IPS DF 19.7 (cell line): ENCODE results near the gene UBE2J2.
"Not testable (repeated sequence)": the region's sequence is repeated elsewhere in the genome, so short reads cannot be mapped to it uniquely, and the experiment has no call there.

Source experiments
- DNase-seq: peaks from one replicate; pipeline ENCODE4 v3.0.0-alpha.2; 2013; ENCODE audit warnings: low read depth, low spot score

Gene UBE2J2

DNA sequence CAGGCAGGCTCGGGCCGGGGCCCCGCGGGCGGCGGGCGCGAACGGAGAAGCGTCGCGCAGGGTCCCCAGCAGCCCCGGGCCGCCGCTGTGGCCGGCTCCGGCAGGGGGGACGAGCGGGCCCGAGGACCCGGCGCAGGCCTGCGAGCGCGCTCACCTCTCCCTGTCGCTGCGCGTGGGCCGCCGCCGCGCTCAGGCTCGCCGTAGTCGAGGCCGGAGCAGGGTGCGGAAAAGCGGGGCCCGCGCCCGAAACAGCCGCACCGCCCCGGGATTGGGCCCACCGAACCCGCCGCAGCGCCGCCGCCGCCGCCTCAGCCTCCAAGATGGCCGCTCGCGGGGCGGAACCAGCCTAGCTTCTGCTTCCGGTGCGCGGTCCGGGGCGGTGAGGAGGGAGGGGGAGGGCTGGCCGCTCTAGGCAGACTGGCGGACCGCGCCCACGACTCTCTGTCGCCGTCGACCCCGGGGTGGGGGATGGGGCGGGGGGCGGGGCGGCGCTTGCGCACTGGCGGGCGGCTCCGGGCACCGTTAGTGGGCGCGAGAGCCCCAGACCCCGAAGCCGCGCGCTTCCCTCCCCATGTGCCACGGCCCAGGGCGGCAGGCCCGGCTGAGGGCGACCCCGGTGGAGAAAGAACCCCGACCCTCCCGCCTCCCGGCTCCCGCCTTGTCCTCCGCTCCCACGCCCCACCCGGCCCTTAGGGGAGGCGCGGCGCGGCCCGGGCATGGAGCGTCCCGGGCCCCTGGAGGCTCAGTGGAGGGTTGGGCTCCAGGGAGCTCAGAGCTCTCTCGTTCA lies at the start of gene UBE2J2:
TSS of gene UBE2J2 (minus strand) at position 343 of the 787 bp plus-strand sequence. CDS start 5,862 bp downstream, outside the sequence.
- peak; percentile 47 for DNase-seq

DNA sequence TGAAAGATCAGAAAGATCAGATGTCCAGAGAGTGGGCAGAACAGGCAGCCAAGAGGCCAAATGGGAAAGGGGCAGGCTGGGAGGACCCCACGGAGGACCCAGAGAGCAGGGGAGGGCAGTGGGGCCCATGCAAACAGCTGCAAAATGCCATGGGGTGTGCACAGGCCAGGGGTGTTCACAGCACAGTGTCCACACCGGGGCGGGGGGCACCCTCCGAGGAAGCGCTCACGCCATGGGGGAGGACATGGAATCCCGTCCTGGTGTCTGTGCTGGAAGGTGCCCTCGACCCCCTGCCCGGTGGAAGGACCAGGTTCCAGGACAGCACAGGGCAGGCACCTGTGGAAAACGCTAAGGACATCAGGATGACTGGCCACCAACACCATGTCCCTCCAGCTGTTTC lies 49.3 kb upstream of the UBE2J2 start:
- no peak for DNase-seq

DNA sequence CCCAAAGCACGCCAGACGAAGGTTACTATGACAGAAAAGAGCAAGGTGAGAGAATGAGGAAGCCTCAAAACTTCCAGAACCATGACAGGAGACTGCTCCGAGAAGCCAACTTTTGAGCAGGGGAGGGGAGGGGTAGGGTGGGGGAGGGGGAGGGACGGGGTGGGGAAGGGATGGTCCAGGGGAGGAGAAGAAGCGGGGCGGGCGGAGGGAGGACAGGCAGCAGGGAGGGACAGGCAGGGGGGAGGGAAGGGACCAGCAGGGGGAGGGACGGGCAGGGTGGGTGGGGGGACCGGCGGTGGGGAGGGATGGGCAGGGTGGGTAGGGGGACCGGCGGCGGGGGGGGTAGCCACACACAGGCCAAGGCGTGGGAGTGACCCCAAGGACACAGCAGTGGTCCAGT lies 48.8 kb upstream of the UBE2J2 start:
- no peak for DNase-seq

DNA sequence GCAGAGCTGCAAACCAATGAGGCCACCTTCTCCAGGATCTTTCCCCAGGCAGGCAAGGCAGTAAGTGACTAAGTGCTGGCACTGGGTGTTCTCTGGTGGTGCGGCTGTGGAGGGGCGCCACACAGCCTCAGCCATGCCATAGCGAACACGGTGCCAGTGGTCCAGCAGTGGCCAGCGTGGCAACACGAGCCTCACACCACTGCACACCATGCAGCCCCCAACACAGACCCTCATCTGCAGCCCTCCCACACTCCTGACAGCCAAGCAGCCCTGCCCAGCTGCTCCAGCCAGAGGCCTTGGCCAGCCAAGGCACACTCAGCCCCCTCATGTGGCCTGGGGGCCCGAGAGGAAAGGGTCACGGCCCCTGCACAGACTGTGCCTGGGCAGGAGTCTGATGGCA lies 47.8 kb upstream of the UBE2J2 start:
- DNase-seq: no peak

DNA sequence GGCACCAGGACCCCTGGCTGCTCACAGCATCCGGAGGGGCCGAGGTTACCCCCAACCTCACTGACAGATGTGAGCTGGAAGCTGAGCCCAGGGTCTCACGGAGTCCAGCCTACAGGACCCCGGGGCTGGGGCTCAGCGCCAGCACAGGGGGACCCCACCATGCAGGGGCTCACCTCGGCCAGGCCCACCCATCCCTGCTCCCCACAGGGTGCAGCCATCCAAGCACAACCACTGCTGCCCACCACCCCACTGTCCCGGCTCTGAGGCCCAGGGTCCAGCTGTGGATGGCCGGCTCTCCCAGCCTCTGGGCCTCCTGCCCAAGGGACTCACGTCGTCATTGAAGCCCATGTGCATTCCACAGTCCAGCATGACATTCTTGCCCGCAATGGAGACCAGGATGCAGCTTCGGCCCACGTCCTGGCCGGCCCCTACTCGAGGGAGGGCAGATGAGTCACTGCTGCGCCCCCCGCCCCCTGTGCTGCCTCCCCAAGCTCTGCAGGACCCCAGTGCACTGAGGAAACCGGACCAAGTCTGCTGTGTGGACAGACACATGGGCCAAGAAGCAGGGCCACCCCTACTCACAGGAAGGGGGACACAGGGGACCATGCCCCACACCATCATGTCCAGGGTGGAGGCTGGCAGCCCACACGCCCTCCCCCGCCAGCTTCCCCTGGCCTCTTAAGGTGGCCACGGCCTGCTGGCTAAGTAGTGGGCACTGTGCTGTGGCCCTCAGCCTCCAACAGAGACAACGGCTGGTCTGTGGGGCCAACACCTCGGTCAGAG lies 47.2 kb upstream of the UBE2J2 start:
- DNase-seq: no peak

DNA sequence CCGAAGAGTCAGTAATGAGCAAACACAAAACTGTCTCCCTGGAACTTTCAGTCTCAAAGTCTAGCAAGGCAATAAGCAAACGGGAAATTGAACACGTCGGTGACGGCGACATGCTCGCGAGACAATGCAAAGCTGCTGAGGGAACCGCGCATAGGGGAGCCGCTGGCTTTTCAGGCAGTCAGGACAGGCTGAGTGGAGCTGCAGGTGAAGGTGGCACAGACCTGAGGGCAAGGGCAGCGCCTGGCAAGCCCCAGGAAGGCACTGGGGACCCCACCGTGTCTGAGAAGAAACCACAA lies 45.9 kb upstream of the UBE2J2 start:
- DNase-seq: no peak

DNA sequence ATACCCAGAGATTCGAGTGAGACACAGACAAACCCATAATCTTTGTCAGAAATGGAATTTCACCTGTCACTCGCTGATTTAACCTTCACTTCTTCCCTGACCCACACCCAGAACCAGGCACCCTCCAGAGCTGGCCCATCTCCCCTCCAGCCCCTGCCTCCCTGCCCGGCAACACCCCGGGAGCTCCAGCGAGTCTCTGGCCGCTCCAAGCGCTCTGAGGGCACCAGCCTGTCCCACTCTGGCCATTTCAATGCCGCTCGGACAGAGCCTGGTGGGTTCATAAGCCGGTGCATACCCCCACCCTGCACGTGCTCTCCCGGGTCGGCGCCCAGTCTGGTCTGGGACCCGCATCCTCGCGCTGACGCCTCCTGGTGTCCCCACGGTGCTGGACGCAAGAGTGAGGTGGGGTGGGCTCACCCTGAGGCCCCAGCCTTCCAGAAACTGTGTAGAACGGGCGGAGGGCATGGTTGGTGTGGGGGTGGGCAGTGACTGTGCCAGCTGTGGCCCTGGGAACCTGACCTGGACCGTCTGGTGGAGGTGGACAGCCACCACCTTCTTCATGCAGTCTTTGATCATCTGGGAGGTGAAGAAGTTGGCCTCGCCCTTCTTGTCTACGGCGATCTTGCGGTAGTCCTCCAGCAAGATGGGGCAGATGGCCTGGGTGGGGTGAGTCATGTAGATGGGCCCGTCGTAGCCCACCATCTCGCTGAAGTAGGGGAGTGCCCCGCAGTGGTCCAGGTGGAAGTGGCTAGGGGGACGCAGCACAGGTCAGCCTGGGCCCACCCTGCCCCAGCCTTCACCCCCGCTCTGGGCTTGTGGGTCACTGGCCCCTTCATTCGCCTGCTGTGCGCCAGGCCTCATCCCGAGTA lies 45.4 kb upstream of the UBE2J2 start:
- DNase-seq: no peak

DNA sequence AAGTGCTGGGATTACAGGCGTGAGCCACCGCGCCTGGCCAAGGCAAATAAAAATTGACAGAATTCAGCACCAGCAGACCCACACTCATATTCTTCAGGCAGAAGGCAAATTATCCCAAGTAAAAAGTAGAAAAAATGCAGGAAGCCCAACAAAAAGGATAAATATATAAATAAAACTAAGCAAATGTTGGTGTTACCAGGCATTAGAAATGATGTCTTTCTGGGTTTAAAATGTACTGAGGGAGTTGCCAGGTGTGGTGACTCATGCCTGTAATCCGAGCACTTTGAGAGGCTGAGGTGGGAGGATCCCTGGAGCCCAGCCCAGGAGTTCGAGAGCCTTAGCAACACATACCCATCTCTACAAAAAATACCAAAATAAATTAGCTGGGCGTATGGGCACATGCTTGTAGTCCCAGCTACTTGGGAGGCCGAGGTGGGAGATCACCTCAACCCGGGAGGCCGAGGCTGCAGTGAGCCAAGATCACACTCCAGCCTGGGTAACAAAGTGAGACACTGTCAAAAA lies 44.5 kb upstream of the UBE2J2 start:
- DNase-seq: no peak

DNA sequence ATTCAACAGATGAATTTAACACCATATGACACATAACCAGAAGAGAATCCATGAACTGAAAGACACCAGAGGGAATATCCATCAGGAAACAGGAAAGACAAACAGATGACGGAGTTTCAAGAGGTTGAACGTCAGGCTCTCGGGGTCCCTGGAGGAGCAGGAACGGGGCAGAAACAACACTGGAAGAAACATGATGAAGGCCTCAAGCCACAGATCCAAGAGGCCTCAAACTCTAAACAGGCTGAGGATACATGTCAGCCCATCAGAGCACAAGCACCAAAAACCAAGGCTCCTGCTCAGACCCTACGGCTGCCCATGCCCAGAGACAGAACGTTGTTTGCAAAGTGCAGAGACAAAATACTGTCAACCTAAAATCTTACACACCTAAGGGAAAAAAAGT lies 43.8 kb upstream of the UBE2J2 start:
- no peak for DNase-seq

DNA sequence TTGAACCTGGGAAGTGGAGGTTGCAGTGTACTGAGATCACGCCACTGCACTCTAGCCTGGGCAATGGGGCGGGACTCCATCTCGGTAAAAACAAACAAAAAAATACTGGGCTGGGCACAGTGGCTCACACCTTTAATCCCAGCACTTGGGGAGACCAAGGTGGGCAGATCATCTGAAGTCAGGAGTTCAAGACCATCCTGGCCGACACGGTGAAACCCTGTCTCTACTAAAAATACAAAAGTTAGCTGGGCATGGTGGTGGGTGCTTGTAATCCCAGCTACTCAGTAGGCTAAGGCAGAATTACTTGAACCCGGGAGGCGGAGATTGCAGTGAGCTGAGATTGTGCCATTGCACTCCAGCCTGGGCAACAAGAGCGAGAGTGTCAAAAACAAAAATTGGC lies 42.5 kb upstream of the UBE2J2 start:
- not testable (repeated sequence) for DNase-seq

DNA sequence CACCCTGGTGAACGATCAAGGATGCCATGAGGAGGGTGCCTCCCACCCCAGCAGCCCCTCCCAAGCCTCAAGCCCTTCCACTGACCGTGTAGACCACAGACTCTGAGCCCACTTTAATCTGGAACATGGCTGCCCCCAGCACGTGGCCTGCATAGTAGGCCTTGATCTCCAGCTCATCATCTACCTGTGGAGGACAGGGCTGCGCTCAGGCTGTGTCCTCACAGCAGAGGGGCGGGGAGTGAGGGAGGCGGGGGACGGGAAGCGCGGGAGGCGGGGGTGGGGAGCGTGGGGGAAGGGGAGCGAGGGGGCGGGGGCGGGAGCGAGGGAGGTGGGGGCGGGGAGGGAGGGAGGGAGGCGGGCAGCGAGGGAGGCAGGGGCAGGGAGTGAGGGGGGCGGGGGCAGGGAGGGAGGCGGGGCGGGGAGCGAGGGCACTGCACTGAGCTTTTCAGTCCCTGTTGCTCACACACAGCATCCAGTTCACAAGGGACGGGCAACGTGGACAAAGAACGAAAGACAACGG lies 41.8 kb upstream of the UBE2J2 start:
- DNase-seq: no peak

DNA sequence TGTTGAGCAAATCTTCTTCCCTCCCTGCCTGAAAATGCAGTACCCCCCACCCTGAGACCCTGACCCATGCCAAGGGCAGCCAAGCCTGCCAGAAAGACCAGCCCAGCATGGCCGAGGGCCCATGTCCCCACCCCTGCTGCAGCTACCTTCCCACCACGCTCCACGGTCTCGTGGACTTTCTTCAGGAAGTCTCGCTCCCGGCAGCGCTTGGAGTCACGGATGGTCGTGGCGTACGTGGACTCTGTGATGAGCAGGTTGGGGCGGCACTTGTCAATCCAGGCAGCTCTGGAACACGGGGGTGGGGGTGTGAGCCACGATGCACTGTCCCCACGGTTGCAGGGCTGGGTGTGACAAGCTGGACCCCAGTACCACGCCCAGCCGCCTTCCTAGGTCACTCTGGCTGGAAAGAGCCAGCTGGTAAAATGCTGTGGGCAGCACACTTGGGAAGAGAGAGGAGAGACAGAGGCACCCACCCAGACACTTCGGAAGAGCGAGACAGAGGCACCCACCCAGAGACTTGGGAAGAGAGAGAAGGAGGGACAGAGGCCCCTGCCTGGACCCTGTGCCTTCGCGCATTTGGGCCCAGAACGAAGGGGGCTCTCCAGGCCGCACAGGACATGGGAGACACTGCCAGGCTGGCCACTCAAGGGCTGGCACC lies 41.2 kb upstream of the UBE2J2 start:
- no peak for DNase-seq

DNA sequence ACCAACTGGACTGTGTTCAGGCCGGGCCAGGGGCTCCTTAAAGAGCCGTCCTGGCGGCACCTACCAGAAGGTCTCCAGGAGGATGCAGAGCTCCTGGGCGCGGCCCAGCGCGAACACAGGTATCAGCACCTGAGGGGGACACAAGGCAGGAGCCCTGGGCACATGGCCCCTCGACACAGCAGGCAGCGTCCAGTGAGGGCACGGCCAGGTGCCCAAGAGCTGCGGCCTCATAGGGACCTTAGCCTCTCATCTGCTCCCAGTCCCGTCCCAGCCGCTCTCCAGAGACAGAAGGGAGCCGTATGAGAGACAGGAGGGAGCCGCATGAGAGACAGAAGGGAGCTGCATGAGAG lies 40.6 kb upstream of the UBE2J2 start:
- no peak for DNase-seq

DNA sequence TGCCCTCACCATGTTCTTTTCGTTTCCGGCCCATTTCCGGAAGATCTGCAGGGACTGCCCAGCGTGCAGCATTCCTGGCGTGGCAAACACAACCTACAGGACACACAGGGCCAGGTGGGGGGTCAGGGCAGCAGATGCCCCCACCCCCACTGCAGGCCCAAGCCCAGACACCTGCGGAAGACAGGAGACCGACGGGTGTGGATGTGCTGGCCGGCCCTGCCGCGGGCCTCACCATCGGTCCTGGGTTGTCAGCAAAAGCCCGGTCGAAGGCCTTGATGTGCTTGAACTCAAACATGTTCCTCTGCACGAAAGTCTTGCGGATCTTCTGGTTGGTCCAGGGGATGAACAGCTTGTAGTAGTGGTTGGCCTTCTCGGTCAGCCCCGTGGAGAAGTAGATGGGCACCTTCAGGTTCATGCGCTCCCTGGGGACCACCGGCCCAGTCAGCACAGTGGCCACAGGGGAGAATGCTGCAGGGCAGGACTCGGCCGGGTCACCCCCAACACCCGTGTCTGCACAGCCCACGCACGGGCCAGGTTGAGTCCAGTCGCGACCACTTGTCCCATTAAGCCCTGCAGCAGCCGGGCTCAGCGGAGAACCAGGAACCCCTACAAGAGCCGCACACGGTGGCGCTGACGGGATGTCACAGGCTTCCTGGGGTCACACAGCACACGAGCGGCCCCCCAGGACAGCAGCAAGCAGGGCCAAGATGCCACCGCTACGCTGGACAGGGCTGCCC lies 40.0 kb upstream of the UBE2J2 start:
- DNase-seq: no peak

DNA sequence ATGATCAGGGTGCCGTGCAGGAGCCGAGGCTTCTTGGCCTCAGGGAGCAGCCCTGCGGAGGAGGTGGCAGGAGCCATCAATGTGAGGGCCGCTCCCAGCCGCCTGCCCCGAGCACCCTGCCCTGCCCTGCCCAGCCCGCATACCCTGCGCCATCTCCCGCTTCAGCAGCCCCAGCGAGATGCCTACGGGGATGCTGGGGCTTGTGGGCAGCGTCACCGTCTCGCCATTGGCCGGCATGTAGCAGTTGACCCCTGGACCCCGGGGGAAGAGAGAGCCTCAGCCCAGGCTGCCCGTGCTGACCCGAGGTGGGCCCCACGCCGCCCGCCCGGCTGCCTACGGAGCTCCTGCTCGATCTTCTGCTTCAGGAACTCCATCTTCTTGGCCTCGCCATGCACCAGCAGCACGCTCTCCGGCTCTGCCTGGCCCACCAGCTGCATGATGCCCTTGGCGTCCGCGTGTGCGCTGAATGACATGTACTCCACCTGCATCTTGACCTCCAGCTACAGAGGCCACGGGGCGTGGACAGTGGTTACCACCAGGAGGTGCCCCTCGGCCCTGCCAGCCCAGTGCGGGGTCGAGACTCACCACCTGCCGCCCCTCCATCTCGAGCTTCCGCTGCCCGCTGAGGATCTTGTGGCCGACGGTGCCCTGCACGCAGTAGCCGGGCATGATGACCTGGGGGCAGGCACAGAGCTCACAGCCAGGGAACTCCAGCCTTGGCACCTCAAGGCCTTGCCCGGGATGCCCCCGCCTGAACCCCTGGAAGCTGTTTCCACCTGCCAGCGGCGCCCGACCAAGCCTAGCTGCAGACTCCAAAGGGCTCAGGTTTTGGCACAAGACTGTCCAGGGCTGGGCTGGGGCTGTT lies 39.0 kb upstream of the UBE2J2 start:
- DNase-seq: no peak

DNA sequence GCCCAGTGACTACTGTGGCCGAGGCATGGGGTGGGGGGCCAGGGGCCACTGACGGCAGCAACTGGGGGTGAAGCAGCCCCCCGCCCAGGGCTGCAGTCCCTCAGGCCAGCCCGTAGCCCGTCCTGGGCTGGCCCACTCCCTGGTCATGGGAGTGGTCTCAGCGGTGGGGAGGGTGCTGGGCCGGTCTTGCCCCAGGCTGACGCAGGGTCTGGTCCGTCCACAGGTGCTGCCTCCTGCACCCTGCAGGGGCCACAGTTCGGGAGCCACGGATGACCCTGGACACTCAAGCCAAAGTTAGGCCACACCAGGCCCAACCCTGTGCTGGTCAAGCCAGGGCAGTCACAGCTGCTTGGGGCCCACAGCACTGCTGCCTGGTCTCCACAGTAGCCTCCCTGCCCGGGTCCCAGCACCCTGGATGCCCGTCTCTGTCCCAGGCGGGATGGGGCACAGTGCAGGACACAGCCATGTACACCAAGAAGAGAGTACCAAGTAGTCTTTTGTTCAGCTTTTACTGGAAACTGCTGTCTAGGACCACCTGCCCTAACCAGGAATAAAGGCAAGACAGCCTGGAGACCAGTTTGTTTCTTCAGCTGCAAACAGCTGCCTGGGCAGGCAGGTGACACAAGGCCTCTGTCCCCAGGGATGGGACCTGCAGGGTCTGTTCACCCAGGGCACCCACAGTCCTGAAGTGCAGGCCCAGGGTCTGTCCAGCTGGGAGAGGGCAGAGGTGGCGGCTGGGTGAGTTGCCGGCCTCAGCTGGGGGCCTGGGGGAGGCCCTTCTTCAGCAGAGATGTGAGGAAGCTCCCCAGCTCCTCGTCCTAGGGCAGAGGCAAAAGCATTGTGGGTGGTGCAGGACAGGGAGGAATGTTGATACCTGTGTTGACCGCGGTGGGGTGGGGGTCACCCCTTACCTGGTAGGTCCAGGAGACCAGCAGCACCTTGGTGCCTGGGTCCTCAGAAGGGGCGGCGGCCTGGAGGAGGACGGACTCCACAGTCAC lies 37.8 kb upstream of the UBE2J2 start:
- DNase-seq: no peak

DNA sequence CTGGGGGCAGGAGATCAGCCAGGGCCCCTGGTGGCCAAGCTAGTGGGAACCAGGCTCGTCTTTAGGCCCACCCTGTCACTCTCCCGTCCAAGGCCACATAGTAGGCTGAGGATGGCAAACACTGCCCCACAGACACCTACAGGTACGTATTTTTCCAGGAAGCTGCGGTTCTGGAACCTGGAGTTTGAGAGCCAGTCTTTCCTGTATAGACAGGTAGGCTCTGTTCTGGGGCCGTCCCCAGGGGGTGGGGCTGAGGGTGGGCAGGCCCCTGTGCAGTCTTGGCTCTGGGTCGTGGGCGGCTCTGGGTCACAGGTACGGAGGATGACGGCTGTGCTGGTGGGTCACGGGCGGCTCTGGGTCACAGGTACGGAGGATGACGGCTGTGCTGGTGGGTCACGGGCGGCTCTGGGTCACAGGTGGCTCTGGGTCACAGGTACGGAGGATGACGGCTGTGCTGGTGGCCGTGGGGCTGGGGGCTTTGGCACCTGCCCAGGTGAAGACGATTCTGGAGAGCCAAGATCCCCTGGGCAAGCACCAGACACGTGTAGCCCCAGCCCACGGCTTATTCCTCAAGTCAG lies 36.9 kb upstream of the UBE2J2 start:
- DNase-seq: no peak

DNA sequence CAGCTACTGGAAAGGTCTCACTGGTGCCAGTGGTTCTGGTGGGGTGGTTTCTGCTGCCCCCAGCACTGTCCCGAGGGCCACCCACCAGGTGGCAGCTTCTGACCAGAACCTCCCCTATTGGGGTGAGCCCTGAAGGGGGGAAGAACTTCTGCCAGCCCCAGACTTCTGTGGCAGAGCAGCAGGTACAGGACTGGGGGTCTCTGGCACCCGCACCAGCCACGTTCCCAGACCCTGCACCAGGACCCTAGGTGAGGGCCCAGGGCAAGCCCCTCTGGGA lies 36.4 kb upstream of the UBE2J2 start:
- no peak for DNase-seq
